ENCODE results near the gene BBC3.

The BBC3 gene

GRCh38 chr19:47179653-47180310 lies 51.2 kb downstream of the BBC3 start:
- TF ChIP-seq ZFX (IDR thresholded peaks at IDR 0.05; ENCODE audit: borderline replicate concordance) (no peak), CTCF (IDR thresholded peaks at IDR 0.05) (no peak)
- H3K27ac ChIP-seq: no peak overlapping the region

GRCh38 chr19:47176627-47177090 lies 54.3 kb downstream of the BBC3 start:
- no peak overlapping the region for H3K27ac ChIP-seq
- no peak for TF ChIP-seq ZFX (IDR thresholded peaks at IDR 0.05; ENCODE audit: borderline replicate concordance)
- TF ChIP-seq CTCF (IDR thresholded peaks at IDR 0.05): no peak

- no peak overlapping the region for H3K27ac ChIP-seq
- TF ChIP-seq ZFX (IDR thresholded peaks at IDR 0.05; ENCODE audit: borderline replicate concordance) (no peak), CTCF (IDR thresholded peaks at IDR 0.05) (no peak)
These were observed 54.9 kb downstream of the BBC3 start for GRCh38 chr19:47176071-47176626.

GRCh38 chr19:47172666-47173455 lies 58.1 kb downstream of the BBC3 start:
- no peak overlapping the region for H3K27ac ChIP-seq
- no peak for TF ChIP-seq CTCF (IDR thresholded peaks at IDR 0.05)
- no peak for TF ChIP-seq ZFX (IDR thresholded peaks at IDR 0.05; ENCODE audit: borderline replicate concordance)

All from 22Rv1 (cell line).